HG03060 (cell line): ENCODE measurements around the gene NRXN3.

Experiments
- ATAC-seq: cut with Tn5 transposase; IDR thresholded peaks from one replicate; pipeline ENCODE4 v1.9.1; 2021; ENCODE audit warnings: low read depth, moderate number of reproducible peaks; ENCODE audit not compliant: unreplicated experiment

Gene NRXN3

GRCh38 chr14:79475887-79476532 lies 1305.8 kb downstream of the NRXN3 start:
- no peak for ATAC-seq

GRCh38 chr14:79476552-79476951 lies 1306.4 kb downstream of the NRXN3 start:
- ATAC-seq: no peak

- no peak for ATAC-seq
Measured at GRCh38 chr14:79480212-79480611, 1310.0 kb downstream of the NRXN3 start.

GRCh38 chr14:79482825-79483224 lies 1312.7 kb downstream of the NRXN3 start:
- no peak for ATAC-seq

GRCh38 chr14:79483477-79484388 lies 1313.6 kb downstream of the NRXN3 start:
- no peak for ATAC-seq

GRCh38 chr14:79487632-79488031 lies 1317.5 kb downstream of the NRXN3 start:
- no peak for ATAC-seq

- ATAC-seq: no peak
Measured at GRCh38 chr14:79491161-79491560, 1321.0 kb downstream of the NRXN3 start.

- ATAC-seq: no peak
Measured at GRCh38 chr14:79493081-79493645, 1323.0 kb downstream of the NRXN3 start.

GRCh38 chr14:79496701-79497100 lies 1326.5 kb downstream of the NRXN3 start:
- ATAC-seq: no peak

GRCh38 chr14:79500489-79500888 lies 1330.3 kb downstream of the NRXN3 start:
- ATAC-seq: no peak

- no peak for ATAC-seq
Measured at GRCh38 chr14:79502136-79502750, 1332.1 kb downstream of the NRXN3 start.

GRCh38 chr14:79502751-79503148 lies 1332.6 kb downstream of the NRXN3 start:
- ATAC-seq: no peak

- ATAC-seq: no peak
Measured at GRCh38 chr14:79510659-79511058, 1340.5 kb downstream of the NRXN3 start.

GRCh38 chr14:79511146-79511545 lies 1341.0 kb downstream of the NRXN3 start:
- no peak for ATAC-seq

- ATAC-seq: no peak
Measured at GRCh38 chr14:79513446-79513845, 1343.3 kb downstream of the NRXN3 start.

GRCh38 chr14:79514700-79515099 lies 1344.5 kb downstream of the NRXN3 start:
- no peak for ATAC-seq

GRCh38 chr14:79515158-79515557 lies 1345.0 kb downstream of the NRXN3 start:
- ATAC-seq: no peak

- no peak for ATAC-seq
Measured at GRCh38 chr14:79516009-79516408, 1345.8 kb downstream of the NRXN3 start.

- ATAC-seq: no peak
Measured at GRCh38 chr14:79525416-79525815, 1355.2 kb downstream of the NRXN3 start.

- ATAC-seq: no peak
Measured at GRCh38 chr14:79528828-79529416, 1358.7 kb downstream of the NRXN3 start.

GRCh38 chr14:79530555-79530954 lies 1360.4 kb downstream of the NRXN3 start:
- no peak for ATAC-seq
